Measurements from ENCODE around the gene TACSTD2.
A peak's percentile ranks its signal among the peaks of the same experiment; 100 is the strongest.

Gene TACSTD2

GRCh38 chr1:58546520-58547308 is 30.3 kb downstream of the TACSTD2 start, which contains the start of gene OMA1 (continued):
- TF ChIP-seq PATZ1 (tag by site-specific recombination; IDR thresholded peaks at IDR 0.05) (peak; percentile 64), ZNF302 (tag by site-specific recombination; IDR thresholded peaks at IDR 0.05; ENCODE audit: low read depth) (no peak), ZNF792 (tag by site-specific recombination; IDR thresholded peaks at IDR 0.05) (no peak), ZNF561 (tag by site-specific recombination; IDR thresholded peaks at IDR 0.05; ENCODE audit: borderline replicate concordance) (peak; percentile 27; the same call in 1 of the 2 replicates), MEIS1 (CRISPR knock-in tag; IDR thresholded peaks at IDR 0.05; ENCODE audit: borderline replicate concordance) (no peak), ZNF221 (tag by site-specific recombination; IDR thresholded peaks at IDR 0.05; ENCODE audit: borderline replicate concordance) (no peak), YY1 (tag by site-specific recombination; IDR thresholded peaks at IDR 0.05) (peak; percentile 67), ZNF292 (tag by site-specific recombination; IDR thresholded peaks at IDR 0.05; ENCODE audit: borderline replicate concordance, low read depth) (no peak), ZBTB44 (tag by site-specific recombination; IDR thresholded peaks at IDR 0.05) (no peak), ZNF155 (tag by site-specific recombination; IDR thresholded peaks at IDR 0.05) (no peak), CTCF (tag by site-specific recombination; IDR thresholded peaks at IDR 0.05) (peak; percentile 98), KLF8 (tag by site-specific recombination; IDR thresholded peaks at IDR 0.05) (0 out of 2 replicates have a peak, but pooled peaks have one; percentile 12), ZXDB (tag by site-specific recombination; IDR thresholded peaks at IDR 0.05) (peak; percentile 21; the same call in 1 of the 2 replicates), YY2 (tag by site-specific recombination; IDR thresholded peaks at IDR 0.05) (peak; percentile 53; the same call in 1 of the 2 replicates), ATF2 (tag by site-specific recombination; IDR thresholded peaks at IDR 0.05; ENCODE audit: low read depth) (no peak), ZFP69B (tag by site-specific recombination; IDR thresholded peaks at IDR 0.05) (peak; percentile 21; the same call in 1 of the 2 replicates), ZEB2 (tag by site-specific recombination; IDR thresholded peaks at IDR 0.05) (peak; percentile 95), ZNF610 (tag by site-specific recombination; IDR thresholded peaks at IDR 0.05; ENCODE audit: borderline replicate concordance) (peak; percentile 61; the same call in 1 of the 2 replicates), HOXD13 (CRISPR knock-in tag; IDR thresholded peaks at IDR 0.05; ENCODE audit: borderline replicate concordance) (no peak), ZNF23 (tag by site-specific recombination; IDR thresholded peaks at IDR 0.05; ENCODE audit: borderline replicate concordance) (no peak), ZBTB1 (tag by site-specific recombination; IDR thresholded peaks at IDR 0.05) (no peak), ZNF26 (tag by site-specific recombination; IDR thresholded peaks at IDR 0.05) (no peak), ZFP3 (tag by site-specific recombination; IDR thresholded peaks at IDR 0.05; ENCODE audit: low read depth) (no peak)
